ENCODE results near the gene MAPK4. TPM values are rescaled to one million over a fixed set of nuclear protein-coding genes. Genes with fewer than 3 reads are reported as not detected.

Gene MAPK4
- total RNA-seq, 1 donor from 2014 or later: 0.11 TPM

DNA sequence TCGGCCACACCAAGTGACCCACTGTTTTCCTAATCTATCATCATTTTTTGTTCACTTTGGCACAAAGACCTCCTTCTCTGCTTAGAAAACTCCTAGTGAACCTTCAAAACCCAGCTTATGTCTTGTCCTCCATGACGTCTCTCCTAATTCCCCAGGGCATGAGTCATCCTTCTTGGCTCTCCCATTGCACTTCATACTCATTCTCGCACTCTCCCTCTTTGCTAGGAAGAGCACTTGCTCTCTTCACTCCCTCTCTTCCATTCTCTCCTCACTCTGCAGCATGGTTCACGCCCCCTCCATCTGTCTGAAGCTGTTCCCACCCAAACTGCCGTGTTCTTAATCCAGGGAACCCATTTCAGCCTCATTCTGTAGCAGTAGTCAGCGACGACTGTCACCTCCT lies 156.0 kb downstream of the MAPK4 start:
- DNase-seq (ENCODE audit: low read depth) (no peak), FAIRE-seq (no peak)
- H3K4me2 ChIP-seq (ENCODE audit: low read length): no peak overlapping the region
- no peaks in the 10 kb centered on the region for H3K4me1 ChIP-seq (ENCODE audit: insufficient read depth, low read length)
- Mint-ChIP-seq H3K36me3 (ENCODE audit: low read depth, unreplicated experiment) (no peaks in the 10 kb centered on the region), H3K9me3 (ENCODE audit: unreplicated experiment) (peaks cover 6% of the 10 kb centered on the region), H3K27ac (ENCODE audit: unreplicated experiment) (no peak overlapping the region), H3K4me3 (ENCODE audit: unreplicated experiment) (no peak overlapping the region), H3K4me1 (ENCODE audit: low read depth, unreplicated experiment) (peaks cover 24% of the 10 kb centered on the region), H3K27me3 (ENCODE audit: low read depth, unreplicated experiment) (no peaks in the 10 kb centered on the region)
- no peaks in the 10 kb centered on the region for H4K20me1 ChIP-seq (ENCODE audit: insufficient read depth, low read length)
- no peaks in the 10 kb centered on the region for H3K79me2 ChIP-seq (ENCODE audit: insufficient read depth, low read length)
- H3K27me3 ChIP-seq (ENCODE audit: insufficient read depth, low read length): no peaks in the 10 kb centered on the region
- no peak overlapping the region for H3K9ac ChIP-seq (ENCODE audit: low read length)
- no peak for TF ChIP-seq CTCF (IDR thresholded peaks at IDR 0.05; ENCODE audit: insufficient read depth, low read depth, low read length)
- H3K4me3 ChIP-seq (ENCODE audit: insufficient read depth, low read depth, low read length): no peak overlapping the region
- H3K36me3 ChIP-seq (ENCODE audit: insufficient read depth, low read length): no peaks in the 10 kb centered on the region
- H3K9me3 ChIP-seq (ENCODE audit: insufficient read depth, low read depth, low read length): peaks cover 4% of the 10 kb centered on the region
- no peak overlapping the region for H3K27ac ChIP-seq (ENCODE audit: low read depth, low read length)
- H2AFZ ChIP-seq (ENCODE audit: low read depth, low read length): no peak overlapping the region

GRCh38 chr18:50716902-50717301 lies 157.0 kb downstream of the MAPK4 start:
- Mint-ChIP-seq H3K27me3 (ENCODE audit: low read depth, unreplicated experiment) (no peaks in the 10 kb centered on the region), H3K9me3 (ENCODE audit: unreplicated experiment) (peaks cover 6% of the 10 kb centered on the region)

DNA sequence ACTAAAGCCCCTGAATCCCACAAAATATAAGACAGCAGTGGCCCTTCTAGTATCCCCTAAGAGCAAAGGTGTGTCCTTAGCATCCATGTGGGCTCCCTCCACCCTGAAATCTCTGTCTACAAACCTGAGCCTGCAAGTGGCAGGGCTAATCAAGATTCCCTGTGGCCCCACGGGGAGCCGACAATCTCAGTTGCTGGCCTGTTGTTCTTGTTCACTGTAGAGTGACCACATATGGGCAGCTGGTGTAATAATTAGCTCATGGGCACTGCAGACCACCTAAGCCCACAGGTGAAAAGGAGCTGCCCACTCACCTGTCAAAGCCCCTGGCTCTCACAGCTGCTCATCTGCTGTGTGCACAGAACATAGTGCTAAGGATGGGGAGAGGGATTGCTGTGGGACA lies 157.7 kb downstream of the MAPK4 start:
- FAIRE-seq (no peak), DNase-seq (ENCODE audit: low read depth) (no peak)
- no peak overlapping the region for H3K27ac ChIP-seq (ENCODE audit: low read depth, low read length)
- H3K4me2 ChIP-seq (ENCODE audit: low read length): no peak overlapping the region
- H3K4me1 ChIP-seq (ENCODE audit: insufficient read depth, low read length): no peaks in the 10 kb centered on the region
- H3K27me3 ChIP-seq (ENCODE audit: insufficient read depth, low read length): no peaks in the 10 kb centered on the region
- no peaks in the 10 kb centered on the region for H3K36me3 Mint-ChIP-seq (ENCODE audit: low read depth, unreplicated experiment)
- H3K9me3 ChIP-seq (ENCODE audit: insufficient read depth, low read depth, low read length): peaks cover 4% of the 10 kb centered on the region
- H3K9ac ChIP-seq (ENCODE audit: low read length): no peak overlapping the region
- H3K4me1 Mint-ChIP-seq (ENCODE audit: low read depth, unreplicated experiment): peaks cover 27% of the 10 kb centered on the region
- H3K79me2 ChIP-seq (ENCODE audit: insufficient read depth, low read length): no peaks in the 10 kb centered on the region
- H3K9me3 Mint-ChIP-seq (ENCODE audit: unreplicated experiment): peaks cover 6% of the 10 kb centered on the region
- H3K4me3 ChIP-seq (ENCODE audit: insufficient read depth, low read depth, low read length): no peak overlapping the region
- H2AFZ ChIP-seq (ENCODE audit: low read depth, low read length): no peak overlapping the region
- H3K4me3 Mint-ChIP-seq (ENCODE audit: unreplicated experiment): no peak overlapping the region
- no peaks in the 10 kb centered on the region for H3K27me3 Mint-ChIP-seq (ENCODE audit: low read depth, unreplicated experiment)
- H4K20me1 ChIP-seq (ENCODE audit: insufficient read depth, low read length): no peaks in the 10 kb centered on the region
- H3K27ac Mint-ChIP-seq (ENCODE audit: unreplicated experiment): no peak overlapping the region
- TF ChIP-seq CTCF (IDR thresholded peaks at IDR 0.05; ENCODE audit: insufficient read depth, low read depth, low read length) (no peak), EZH2 (IDR thresholded peaks at IDR 0.05; ENCODE audit: insufficient read depth, low read length) (no peak)
- H3K36me3 ChIP-seq (ENCODE audit: insufficient read depth, low read length): no peaks in the 10 kb centered on the region

More at GRCh38 chr18:50716902-50717301, 157.0 kb downstream of the MAPK4 start:
- peaks cover 4% of the 10 kb centered on the region for H3K9me3 ChIP-seq (ENCODE audit: insufficient read depth, low read depth, low read length)
- no peaks in the 10 kb centered on the region for H3K4me1 ChIP-seq (ENCODE audit: insufficient read depth, low read length)
- Mint-ChIP-seq H3K4me1 (ENCODE audit: low read depth, unreplicated experiment) (peaks cover 28% of the 10 kb centered on the region), H3K4me3 (ENCODE audit: unreplicated experiment) (no peak overlapping the region), H3K36me3 (ENCODE audit: low read depth, unreplicated experiment) (no peaks in the 10 kb centered on the region), H3K27ac (ENCODE audit: unreplicated experiment) (no peak overlapping the region)
- DNase-seq (ENCODE audit: low read depth) (no peak), FAIRE-seq (no peak)
- H3K9ac ChIP-seq (ENCODE audit: low read length): no peak overlapping the region
- no peaks in the 10 kb centered on the region for H3K27me3 ChIP-seq (ENCODE audit: insufficient read depth, low read length)
- TF ChIP-seq EZH2 (IDR thresholded peaks at IDR 0.05; ENCODE audit: insufficient read depth, low read length) (no peak), CTCF (IDR thresholded peaks at IDR 0.05; ENCODE audit: insufficient read depth, low read depth, low read length) (no peak)
- H4K20me1 ChIP-seq (ENCODE audit: insufficient read depth, low read length): no peaks in the 10 kb centered on the region
- H3K36me3 ChIP-seq (ENCODE audit: insufficient read depth, low read length): no peaks in the 10 kb centered on the region
- H3K79me2 ChIP-seq (ENCODE audit: insufficient read depth, low read length): no peaks in the 10 kb centered on the region
- no peak overlapping the region for H3K4me3 ChIP-seq (ENCODE audit: insufficient read depth, low read depth, low read length)
- no peak overlapping the region for H3K27ac ChIP-seq (ENCODE audit: low read depth, low read length)
- H3K4me2 ChIP-seq (ENCODE audit: low read length): no peak overlapping the region
- no peak overlapping the region for H2AFZ ChIP-seq (ENCODE audit: low read depth, low read length)
